ENCODE results near the gene LCP2.

LCP2 gene

DNA sequence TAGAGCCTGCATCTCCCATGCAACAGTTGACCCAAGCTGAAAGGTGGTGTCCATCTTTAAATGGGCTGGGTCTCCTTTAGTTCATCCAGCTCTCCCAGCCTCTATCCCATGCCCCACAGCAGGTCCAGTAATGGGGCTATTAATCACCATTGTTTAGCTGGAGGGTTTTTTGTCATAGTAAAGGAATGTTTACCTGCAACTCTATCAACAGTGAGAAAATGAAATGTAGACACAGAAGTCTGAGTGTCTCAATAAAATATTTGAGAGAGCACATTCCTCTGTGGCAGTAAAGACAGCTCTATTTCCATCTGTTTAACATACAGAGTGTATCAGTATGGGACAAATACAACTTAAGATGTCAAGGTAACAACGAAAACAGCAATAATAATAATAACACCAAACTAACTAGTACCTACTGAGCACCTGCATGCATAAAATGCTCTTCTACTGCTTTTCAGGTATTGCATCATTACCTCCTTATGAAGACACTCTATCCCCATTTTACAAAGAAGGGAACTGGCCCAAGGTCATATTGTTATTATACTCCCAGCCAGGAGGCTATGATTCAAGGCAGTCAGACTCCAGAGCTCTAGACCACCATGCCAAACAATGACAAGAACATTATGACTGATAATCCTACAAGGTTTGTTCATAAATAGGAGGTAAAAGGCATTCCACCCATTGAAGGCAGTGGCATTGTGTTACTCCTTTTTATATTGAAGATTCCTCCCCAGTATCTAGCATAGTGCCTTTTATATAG, 85.8 kb downstream of the LCP2 start:
- H3K4me3 ChIP-seq (ENCODE audit: low read depth, low read length): no peak overlapping the region
- no peak for DNase-seq (ENCODE audit: low read depth)
- TF ChIP-seq, protein P1, sequence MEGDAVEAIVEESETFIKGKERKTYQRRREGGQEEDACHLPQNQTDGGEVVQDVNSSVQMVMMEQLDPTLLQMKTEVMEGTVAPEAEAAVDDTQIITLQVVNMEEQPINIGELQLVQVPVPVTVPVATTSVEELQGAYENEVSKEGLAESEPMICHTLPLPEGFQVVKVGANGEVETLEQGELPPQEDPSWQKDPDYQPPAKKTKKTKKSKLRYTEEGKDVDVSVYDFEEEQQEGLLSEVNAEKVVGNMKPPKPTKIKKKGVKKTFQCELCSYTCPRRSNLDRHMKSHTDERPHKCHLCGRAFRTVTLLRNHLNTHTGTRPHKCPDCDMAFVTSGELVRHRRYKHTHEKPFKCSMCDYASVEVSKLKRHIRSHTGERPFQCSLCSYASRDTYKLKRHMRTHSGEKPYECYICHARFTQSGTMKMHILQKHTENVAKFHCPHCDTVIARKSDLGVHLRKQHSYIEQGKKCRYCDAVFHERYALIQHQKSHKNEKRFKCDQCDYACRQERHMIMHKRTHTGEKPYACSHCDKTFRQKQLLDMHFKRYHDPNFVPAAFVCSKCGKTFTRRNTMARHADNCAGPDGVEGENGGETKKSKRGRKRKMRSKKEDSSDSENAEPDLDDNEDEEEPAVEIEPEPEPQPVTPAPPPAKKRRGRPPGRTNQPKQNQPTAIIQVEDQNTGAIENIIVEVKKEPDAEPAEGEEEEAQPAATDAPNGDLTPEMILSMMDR (IDR thresholded peaks at IDR 0.05; ENCODE audit: low read depth, low read length): no peak
- TF ChIP-seq POLR2A (IDR thresholded peaks at IDR 0.05; ENCODE audit: extremely low read depth, insufficient read length) (no peak), MYC (IDR thresholded peaks at IDR 0.05; ENCODE audit: low read depth, low read length) (no peak)
- TF ChIP-seq, protein P2, sequence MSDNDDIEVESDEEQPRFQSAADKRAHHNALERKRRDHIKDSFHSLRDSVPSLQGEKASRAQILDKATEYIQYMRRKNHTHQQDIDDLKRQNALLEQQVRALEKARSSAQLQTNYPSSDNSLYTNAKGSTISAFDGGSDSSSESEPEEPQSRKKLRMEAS (IDR thresholded peaks at IDR 0.05; ENCODE audit: low read depth, low read length): no peak

DNA sequence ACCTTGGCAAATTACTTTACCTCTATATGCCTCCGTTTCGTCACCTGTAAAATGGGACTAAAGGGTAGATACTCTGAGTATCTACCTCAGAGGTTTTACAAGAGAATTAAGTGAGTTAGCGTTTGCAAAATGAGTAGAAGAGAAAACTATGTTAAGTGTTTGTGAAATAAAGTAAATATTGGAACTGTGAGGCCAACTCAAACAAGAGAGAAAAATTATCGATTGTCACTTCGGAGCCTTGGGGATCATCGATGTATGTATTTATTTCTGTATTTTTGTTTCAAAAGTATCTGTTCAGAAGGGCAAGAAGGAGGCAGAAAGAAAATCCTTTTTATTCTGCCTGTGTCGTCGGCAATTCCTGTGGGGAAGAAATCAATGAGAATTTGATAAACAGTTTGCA, 90.6 kb downstream of the LCP2 start:
- TF ChIP-seq MYC (IDR thresholded peaks at IDR 0.05; ENCODE audit: low read depth, low read length) (no peak), POLR2A (IDR thresholded peaks at IDR 0.05; ENCODE audit: extremely low read depth, insufficient read length) (no peak)
- TF ChIP-seq, protein P2 (IDR thresholded peaks at IDR 0.05; ENCODE audit: low read depth, low read length): no peak
- TF ChIP-seq, protein P1 (IDR thresholded peaks at IDR 0.05; ENCODE audit: low read depth, low read length): no peak
- no peak for DNase-seq (ENCODE audit: low read depth)
- H3K4me3 ChIP-seq (ENCODE audit: low read depth, low read length): no peak overlapping the region

DNA sequence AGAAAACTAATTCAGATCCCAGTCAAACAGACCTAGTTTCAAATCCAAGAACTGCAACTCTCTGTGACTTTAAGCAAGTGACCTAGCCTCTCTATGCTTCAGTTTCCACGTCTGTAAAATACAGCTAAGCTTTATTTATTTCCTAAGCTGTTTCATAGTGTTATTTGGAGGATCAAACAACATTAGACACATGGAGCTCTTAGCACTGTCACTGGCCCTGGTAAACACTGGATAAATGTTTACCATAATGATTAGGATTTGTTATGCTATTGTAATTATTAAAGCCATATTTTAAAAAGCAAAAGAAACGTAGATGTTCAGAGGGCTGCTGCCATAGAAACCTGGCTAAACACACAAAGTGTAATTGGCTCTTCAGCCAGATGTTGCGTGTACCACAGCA, 91.4 kb downstream of the LCP2 start:
- no peak for TF ChIP-seq MYC (IDR thresholded peaks at IDR 0.05; ENCODE audit: low read depth, low read length)
- TF ChIP-seq, protein P1 (IDR thresholded peaks at IDR 0.05; ENCODE audit: low read depth, low read length): no peak
- no peak for TF ChIP-seq POLR2A (IDR thresholded peaks at IDR 0.05; ENCODE audit: extremely low read depth, insufficient read length)
- TF ChIP-seq, protein P2 (IDR thresholded peaks at IDR 0.05; ENCODE audit: low read depth, low read length): no peak

DNA sequence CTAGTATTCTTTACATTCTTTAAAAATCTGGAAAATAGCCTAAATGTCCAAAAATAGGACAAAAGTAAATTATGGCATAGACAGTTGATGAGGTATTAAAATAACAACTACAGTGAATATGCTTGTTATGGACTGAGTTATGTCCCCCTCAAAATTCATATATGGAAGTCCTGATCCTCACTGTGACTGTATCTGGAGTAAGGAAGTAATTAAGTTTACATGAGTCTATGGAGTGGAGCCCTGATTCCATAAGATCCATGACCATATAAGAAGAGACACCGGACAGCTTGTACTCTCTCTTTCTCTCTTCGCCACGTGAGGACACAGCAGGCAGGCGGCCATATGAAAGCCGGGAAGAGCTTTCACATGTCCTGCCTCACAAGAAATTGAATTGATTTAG, 93.4 kb downstream of the LCP2 start:
- no peak for DNase-seq (ENCODE audit: low read depth)
- H3K4me3 ChIP-seq (ENCODE audit: low read depth, low read length): no peak overlapping the region
- TF ChIP-seq MYC (IDR thresholded peaks at IDR 0.05; ENCODE audit: low read depth, low read length) (no peak), POLR2A (IDR thresholded peaks at IDR 0.05; ENCODE audit: extremely low read depth, insufficient read length) (no peak)
- TF ChIP-seq, protein P2 (IDR thresholded peaks at IDR 0.05; ENCODE audit: low read depth, low read length): no peak
- TF ChIP-seq, protein P1 (IDR thresholded peaks at IDR 0.05; ENCODE audit: low read depth, low read length): no peak

More for the DNA sequence above, 91.4 kb downstream of the LCP2 start:
- no peak for DNase-seq (ENCODE audit: low read depth)
- no peak overlapping the region for H3K4me3 ChIP-seq (ENCODE audit: low read depth, low read length)

DNA sequence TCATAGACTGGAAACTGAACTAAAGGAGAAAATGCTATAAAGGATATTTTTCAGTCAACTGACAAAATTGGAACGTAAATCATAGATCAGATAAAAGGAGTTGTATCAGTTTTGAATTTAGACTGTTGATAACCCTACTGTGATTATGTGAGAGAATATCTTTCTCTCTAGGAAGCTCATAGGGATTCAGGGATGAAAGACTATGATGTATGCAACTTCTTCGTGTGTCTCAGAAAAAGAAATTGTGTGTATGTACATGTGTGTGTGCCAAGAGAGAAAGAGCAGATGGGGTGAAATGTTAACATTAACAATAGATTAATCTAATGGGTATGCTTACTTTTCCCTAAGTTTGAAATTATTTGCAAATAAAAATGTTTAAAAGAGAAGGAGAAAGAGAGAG, 95.5 kb downstream of the LCP2 start:
- TF ChIP-seq, protein P2 (IDR thresholded peaks at IDR 0.05; ENCODE audit: low read depth, low read length): no peak
- no peak for TF ChIP-seq MYC (IDR thresholded peaks at IDR 0.05; ENCODE audit: low read depth, low read length)
- no peak for TF ChIP-seq POLR2A (IDR thresholded peaks at IDR 0.05; ENCODE audit: extremely low read depth, insufficient read length)
- TF ChIP-seq, protein P1 (IDR thresholded peaks at IDR 0.05; ENCODE audit: low read depth, low read length): no peak
- no peak for DNase-seq (ENCODE audit: low read depth)
- H3K4me3 ChIP-seq (ENCODE audit: low read depth, low read length): no peak overlapping the region

All from NB4 (cell line).